Activated CD8-positive, alpha-beta memory T cell treated with anti-CD3 and anti-CD28 coated beads, Interleukin-2, amount 50 U/mL, for 48 hours (primary cell): Measurements from ENCODE around the gene PTPRM.

ENCODE experiments used
- DNase-seq: peaks from one replicate; pipeline ENCODE4 v3.0.0-alpha.2; 2020

PTPRM gene

GRCh38 chr18:7568426-7568825 lies 1.3 kb downstream of the PTPRM start:
- DNase-seq = no peak

- DNase-seq = no peak
Measured at GRCh38 chr18:7571626-7572025, 4.5 kb downstream of the PTPRM start.

DNA sequence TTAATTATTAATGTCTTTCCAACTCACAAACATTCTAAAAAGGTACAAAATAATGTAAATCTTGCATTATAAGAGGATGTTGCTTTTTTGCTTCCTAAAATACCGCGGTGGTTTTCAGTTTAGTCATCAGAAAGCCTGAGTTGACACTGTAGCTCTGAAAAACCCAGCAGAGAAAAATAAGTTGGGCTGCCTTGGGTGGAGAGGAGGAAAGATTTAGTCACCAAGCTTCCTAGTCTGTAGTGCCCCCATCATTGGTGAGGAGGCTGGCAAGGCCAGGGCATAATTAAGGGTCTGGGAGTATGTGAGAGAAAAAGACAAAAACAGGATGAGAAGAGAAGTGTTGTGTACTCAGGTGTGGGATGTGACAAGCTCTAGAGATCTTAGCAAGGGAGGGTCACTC lies 5.7 kb downstream of the PTPRM start:
- no peak for DNase-seq

GRCh38 chr18:7575465-7576028 lies 8.4 kb downstream of the PTPRM start:
- no peak for DNase-seq

DNA sequence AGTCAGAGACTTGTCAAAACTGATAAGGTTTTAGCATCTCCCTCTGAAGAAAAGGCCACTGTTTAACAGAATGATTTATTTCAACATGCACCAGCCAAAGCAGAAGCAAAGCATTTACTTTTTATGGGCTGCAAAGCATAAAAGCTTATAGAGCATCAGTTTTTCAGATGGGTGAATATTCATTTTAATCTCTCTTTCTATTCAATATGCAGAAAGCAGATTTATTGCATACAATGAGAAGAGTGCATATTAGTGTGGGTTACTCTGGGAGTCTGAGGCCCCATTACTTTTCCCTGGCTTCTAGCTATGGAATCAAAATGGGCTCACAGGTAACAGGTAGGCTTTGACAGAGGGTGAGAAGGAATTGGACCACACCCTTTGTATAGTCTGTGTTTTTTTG lies 9.0 kb downstream of the PTPRM start:
- DNase-seq = no peak

DNA sequence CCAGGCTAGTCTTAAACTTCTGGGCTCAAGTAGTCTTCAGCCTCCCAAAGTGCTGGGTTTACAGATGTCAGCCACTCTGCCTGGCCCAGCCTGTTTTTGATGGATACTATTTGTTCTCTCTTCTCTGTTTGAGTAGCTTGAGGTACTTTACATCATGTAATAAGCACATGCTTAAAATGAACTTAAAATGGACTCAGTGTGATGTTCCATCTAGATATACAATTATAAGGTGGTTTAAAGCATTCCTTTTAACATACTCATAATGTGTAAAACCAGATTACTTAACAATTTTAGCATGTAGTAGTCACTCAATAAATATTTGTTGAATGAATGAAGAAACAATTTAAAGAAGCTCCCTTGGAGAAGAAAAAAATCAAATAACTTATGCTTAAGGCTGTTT lies 9.6 kb downstream of the PTPRM start:
- no peak for DNase-seq

DNA sequence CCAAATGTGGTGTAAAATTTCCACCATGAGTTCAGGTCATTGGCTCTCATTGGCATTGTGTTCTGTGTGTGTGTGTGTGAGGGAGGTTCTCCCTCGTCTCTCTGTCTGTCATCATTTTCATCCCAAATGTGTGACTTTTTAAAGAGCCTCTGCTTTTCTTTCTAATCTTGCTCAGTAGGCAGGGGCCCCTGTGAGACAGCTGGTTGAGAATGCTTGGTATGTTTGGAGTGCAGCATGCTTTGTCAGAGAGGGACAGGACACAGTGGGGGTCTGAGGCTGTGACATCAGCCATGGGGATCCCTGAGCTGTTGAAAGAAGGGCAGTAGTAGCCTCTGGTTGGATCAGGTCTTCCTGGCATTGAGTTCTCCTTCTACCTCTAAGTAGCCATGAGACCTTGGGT lies 10.6 kb downstream of the PTPRM start:
- no peak for DNase-seq

DNA sequence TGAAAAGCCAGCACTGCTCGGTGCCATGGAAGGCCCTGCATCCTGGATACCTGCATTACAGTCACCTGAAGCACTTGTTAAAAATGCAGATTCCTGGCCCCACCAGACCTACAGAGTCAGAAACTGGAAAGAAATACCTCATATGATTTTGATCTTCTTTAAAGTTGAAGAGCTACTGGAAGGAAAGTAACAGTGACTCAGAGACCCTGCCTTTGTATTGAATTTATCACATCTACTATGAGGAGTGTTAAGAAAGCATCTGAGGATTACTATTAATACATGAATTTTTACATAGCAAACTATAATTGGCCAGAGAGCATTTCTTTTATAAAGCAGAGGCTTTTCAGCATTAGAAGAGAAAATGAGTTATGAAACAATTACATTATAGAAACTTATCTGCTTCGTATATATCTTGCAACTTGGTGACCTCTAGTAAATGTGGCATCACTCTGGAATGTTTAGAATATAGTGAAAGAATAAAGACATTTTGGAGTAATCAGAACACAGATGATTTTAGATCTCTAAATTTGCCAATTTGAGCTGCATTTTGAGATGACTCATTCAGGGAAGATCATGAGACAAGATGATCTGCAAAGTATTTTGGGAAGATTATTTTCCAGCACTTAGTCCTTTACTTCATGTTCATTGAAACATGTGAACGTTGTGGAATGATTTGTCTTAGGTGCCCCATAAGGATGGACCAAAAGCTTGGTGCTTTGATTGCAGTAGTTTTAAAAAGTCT lies 12.2 kb downstream of the PTPRM start:
- DNase-seq = no peak

DNA sequence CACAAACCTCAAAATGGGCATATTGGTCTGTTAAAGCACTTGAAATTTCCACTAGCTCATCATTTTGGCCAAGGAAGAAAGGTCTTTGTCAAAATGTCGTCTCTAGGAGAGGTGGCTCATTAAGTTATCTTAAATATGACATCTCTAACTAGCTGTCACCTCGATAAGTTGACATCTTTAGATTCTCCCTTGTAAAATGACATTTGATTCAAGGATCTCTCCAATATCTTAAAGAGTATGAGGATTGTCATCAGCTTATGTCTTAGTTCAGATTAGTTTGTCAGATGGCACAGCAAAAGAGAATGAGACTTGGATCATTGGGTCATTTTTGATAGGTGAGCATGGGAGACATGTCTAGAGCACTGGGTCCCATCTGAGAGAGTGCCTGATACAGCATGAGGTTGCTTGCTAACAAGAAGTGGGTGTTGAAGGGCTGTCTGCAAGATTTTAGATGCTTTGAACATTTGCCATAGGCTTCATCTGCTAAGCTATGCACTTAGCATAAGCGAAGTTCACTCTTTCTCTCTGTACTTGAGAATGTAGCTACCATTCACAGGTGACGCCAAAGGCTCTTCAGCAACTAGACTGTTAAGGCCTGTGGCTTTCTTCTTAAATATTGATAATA lies 12.9 kb downstream of the PTPRM start:
- no peak for DNase-seq

GRCh38 chr18:7584646-7585275 lies 17.6 kb downstream of the PTPRM start:
- no peak for DNase-seq

DNA sequence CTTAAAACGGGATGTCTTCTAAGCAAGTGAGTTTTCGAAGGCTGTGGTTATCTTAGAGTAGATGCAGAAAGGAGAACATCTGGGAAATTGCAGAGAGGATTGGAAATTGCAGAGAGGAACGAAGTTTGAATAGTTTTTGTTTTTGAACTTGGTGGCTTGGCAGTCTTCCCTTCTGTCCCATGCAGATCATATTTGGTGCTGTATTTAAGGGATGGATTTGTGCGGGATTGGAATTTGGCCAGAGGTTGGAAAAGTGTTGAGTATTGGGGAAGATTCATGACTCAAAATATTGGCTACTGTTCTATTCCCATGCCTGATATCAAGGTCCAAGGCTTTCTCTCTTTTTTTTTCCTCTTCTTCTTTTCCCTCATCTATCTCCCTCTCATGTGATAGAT lies 18.2 kb downstream of the PTPRM start:
- no peak for DNase-seq

DNA sequence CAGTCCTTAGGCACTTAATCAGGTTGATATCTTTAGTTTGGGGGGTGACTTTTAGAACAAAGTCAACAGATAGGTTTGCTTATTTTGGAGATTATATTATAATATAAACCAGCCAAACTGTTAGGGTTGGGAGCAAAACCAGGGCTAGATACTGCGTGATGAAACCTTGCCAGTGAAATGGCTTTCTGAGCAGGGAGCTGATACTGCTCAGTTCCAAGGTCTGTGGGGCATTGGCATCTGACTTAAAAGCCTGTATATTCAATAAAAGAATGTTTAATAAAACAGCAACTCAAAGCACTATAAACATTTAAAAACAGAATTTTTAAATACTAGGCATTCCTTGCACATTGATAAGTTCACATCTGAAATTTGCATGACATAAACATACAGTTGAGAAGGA lies 19.3 kb downstream of the PTPRM start:
- no peak for DNase-seq

DNA sequence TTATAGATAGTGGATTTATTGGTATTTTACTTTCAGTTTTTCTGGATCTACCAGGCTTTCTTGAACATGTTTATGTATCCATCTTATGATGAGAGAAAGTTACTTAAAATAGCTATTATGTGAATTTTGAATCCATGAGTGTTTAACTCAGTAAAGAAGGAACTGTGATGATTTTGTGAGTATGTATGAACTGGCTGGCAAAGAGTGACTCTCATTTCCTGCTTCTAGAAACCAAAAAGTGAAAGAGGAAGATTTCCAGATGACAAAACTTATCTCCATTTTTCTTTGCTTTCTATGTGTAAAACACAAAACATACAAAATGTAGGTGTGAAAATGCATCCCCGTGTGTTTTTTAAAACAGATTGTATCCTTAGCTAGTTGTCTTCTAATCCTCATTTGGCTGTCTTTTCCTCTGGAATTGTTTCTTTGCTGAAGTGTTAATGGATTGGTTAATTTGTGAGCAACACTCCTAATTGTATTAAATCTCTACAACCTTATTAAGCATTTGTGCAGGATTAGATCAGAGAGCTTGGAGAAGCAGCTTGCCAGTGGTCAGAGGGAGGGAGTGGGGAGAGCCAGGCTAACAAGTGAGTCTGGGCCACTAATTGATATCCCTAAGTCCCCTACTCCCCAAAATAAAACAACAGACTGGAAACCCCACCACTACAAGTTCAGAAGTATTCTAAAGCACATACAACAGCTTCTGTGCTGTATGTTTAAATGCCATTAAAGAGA lies 23.9 kb downstream of the PTPRM start:
- no peak for DNase-seq

GRCh38 chr18:7592305-7593071 lies 25.4 kb downstream of the PTPRM start:
- DNase-seq = no peak

DNA sequence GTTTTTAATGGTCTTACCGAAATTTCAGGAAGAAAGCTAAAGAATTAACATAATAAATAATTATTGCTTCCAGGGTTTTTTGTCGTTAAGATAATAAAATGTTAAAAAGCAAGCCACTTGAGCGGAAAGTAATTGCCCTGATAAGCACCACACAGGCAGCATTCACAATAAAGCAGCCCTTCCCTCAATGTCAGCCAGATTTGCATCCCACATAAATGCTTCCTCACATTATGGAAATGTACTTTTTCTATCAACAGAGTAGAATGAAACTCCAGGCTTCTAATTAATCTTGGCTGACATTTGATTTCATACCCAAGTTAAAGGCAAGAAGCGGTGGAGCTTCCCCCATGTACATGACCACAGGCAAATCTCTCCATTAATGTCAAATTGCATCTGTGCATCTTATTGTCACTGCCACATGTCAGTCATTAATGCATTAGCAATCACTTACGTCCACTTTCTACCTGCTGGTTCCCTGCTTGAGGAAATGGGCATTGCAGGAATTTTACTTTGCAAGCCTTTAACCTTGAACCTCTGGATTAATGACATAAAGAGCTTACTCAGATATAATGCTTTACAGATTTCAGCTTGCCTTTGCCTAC lies 26.2 kb downstream of the PTPRM start:
- no peak for DNase-seq

DNA sequence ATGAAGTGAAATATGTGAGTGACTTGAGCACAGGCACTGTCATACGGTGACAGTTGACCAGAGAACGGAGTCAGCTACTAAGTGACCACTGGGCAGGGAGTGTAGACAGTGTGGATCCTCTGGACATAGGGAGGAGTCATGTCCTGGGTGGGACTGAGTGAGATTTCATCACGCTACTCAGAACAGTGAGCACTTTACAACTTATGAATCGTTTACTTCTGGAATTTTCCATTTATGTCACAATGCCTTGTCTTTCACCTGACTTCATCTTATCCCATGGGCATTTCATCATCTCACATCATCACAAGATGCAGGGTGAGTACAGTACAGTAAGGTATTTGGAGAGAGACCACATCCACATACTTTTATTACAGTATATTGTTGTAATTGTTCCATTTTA lies 29.0 kb downstream of the PTPRM start:
- DNase-seq = no peak

DNA sequence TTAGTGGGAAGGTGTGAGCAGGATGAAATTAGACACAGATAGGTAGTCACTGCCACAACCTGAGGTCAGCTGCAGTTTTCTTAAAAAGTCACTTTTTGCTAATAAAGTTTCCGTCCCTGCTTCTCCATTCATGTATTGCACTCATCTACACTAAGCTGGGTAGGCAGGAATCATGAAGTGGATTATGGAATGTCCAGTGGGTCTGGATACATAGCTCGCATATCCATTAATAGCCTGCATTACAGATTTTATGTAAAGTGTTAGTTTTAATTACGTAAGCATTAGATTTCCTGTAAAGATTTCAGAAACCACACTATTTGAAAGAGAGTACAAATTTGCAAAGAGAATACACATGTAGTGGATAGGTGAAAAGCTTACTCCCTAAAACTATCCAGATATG lies 30.4 kb downstream of the PTPRM start:
- DNase-seq = no peak

GRCh38 chr18:7598167-7599047 lies 31.3 kb downstream of the PTPRM start:
- DNase-seq = no peak

GRCh38 chr18:7600036-7600435 lies 32.9 kb downstream of the PTPRM start:
- DNase-seq = no peak

GRCh38 chr18:7600528-7601245 lies 33.6 kb downstream of the PTPRM start:
- no peak for DNase-seq

GRCh38 chr18:7601246-7601615 lies 34.1 kb downstream of the PTPRM start:
- DNase-seq = no peak
